GM12873 (cell line): Measurements from ENCODE around the gene PITX1.

Experiments used
- CTCF ChIP-seq: IDR thresholded peaks from 2 replicates; pipeline ENCODE4 v1.5.1; 2012; ENCODE audit warnings: low read depth, mild to moderate bottlenecking, moderate library complexity, low read length, control low read depth; ENCODE audit not compliant: insufficient read depth; ENCODE audit errors: missing control alignments

PITX1 gene

GRCh38 chr5:135005076-135005475 lies 29.0 kb downstream of the PITX1 start:
- no peak for TF ChIP-seq CTCF

- TF ChIP-seq CTCF: no peak
Observed at GRCh38 chr5:135004376-135004775, 29.7 kb downstream of the PITX1 start.

DNA sequence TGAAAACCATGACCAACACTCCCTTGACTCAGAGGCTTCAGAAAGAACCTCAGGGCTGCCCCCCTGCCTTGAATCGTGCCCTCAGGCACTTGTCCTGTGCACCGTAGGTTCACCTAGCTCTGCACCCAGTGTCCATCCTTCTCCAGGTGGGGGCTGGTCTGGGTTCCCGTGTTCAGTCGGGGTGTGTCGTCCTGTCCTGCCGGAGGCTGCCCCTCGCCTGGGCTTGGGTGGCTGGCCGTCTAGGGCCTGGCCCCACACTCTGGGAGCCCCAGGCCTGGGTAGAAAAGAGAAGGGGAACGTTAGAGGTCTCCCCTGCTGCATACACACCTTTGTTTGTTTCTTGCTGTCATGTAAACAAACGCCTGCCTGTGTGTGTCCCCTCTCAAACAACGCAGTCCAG lies 37.0 kb downstream of the PITX1 start:
- no peak for TF ChIP-seq CTCF

GRCh38 chr5:134995850-134996402 lies 38.1 kb downstream of the PITX1 start:
- no peak for TF ChIP-seq CTCF

DNA sequence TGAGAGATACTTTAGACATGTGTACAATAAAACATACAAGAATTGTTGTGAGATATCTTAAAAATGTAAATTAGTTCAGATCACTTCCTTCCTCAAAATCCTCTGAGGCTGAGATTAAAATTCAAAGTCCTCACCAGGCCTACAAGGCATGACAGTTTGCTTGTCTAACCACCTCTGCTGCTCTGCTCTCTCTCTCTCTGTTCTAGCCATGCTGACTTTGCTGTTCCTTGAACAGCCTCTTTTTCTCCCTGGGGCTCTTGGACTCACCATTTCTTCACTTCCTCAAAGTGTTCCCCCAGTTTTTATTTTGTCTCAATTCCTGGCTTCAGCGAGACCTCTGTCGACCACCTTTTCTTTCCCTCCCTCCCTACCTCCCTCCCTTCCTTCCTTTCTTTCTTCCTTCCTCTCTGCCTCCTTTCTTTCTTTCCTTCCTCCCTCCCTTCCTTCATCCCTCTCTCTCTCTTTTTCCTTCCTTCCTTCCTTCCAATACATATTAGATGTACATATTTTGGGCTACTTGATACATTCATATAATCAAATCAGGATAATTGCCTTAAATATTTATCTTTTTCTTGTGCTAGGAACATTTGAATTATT lies 39.4 kb downstream of the PITX1 start:
- no peak for TF ChIP-seq CTCF

- no peak for TF ChIP-seq CTCF
Observed at GRCh38 chr5:134993161-134993560, 40.9 kb downstream of the PITX1 start.

DNA sequence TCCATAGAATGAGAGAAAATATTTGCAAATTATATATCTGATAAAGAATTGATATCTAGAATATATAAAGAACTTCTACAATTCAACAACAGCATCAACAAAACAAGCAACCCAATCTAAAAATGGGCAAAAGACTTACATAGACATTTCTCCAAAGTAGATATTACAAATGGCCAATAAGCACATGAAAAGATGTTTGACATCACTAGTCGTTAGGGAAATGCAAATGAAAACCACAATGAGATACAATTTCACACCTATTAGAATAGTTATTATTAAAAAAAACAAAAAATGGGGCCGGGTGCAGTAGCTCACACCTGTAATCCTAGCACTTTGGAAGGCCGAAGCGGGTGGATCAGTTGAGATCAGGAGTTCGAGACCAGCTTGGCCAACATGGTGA lies 41.9 kb downstream of the PITX1 start:
- TF ChIP-seq CTCF: no peak
